A673 (cell line): Measurements from ENCODE around the gene ADGRB2.

Experiments used
- EZH2 ChIP-seq: fragments of 200-600 bp; sonication (generic); IDR thresholded peaks from 2 replicates; pipeline ENCODE4 v1.6.1; 2017; ENCODE audit warnings: borderline replicate concordance, low read depth, mild to moderate bottlenecking, mixed read lengths, antibody characterized with exemption, low read length; ENCODE audit not compliant: poor library complexity, severe bottlenecking
- TF ChIP-seq, protein P1 (sequence below): fragments of 300-800, 200-600 bp; sonication (generic); conservative IDR thresholded peaks from 2 replicates; pipeline ENCODE4 v1.5.1; 2017; ENCODE audit warnings: low read depth, mild to moderate bottlenecking, antibody characterized with exemption, low read length, moderate library complexity, mixed read lengths

DNA sequence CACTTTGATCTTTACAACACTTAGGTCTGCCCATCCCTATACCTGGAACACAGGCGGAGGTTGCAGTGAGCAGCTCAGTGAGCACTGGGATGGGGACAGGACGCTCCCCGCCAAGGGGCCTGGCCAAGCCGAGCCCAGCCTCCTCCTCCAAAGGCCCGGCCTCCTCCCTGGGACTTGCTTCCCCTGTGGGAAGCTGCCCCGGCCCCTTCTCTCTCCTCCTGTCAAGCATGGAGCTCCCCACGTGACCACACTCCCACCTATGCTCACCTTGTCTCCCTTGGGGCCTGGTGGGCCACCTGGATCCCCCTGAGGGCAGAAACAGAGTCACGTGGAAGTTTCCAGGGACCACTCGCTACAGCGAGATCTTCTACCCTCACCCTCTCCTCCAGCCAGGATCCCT, 73.2 kb downstream of the ADGRB2 start:
- TF ChIP-seq, protein P1, sequence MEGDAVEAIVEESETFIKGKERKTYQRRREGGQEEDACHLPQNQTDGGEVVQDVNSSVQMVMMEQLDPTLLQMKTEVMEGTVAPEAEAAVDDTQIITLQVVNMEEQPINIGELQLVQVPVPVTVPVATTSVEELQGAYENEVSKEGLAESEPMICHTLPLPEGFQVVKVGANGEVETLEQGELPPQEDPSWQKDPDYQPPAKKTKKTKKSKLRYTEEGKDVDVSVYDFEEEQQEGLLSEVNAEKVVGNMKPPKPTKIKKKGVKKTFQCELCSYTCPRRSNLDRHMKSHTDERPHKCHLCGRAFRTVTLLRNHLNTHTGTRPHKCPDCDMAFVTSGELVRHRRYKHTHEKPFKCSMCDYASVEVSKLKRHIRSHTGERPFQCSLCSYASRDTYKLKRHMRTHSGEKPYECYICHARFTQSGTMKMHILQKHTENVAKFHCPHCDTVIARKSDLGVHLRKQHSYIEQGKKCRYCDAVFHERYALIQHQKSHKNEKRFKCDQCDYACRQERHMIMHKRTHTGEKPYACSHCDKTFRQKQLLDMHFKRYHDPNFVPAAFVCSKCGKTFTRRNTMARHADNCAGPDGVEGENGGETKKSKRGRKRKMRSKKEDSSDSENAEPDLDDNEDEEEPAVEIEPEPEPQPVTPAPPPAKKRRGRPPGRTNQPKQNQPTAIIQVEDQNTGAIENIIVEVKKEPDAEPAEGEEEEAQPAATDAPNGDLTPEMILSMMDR: no peak
- TF ChIP-seq EZH2: no peak
